Uterus (tissue), 4 donors: Measurements from ENCODE around the gene ABLIM2. TPM values are rescaled to one million over a fixed set of nuclear protein-coding genes. Genes with fewer than 3 reads are reported as not detected.

ENCODE experiments used
- DNase-seq, 2 donors: peaks; one replicate each; pipeline ENCODE4 v3.0.0-alpha.2; 2019 to 2020
- H3K27ac ChIP-seq, 2 donors: fragments of 200-600 bp; sonication (generic); 1 replicate in 1 of 2; 2 replicates in 1 of 2; pipeline ENCODE4 v1.5.1; 2016 to 2018
- H3K27me3 ChIP-seq, 2 donors: fragments of 200-600 bp; sonication (generic); one replicate each; pipeline ENCODE4 v1.5.1; 2018 to 2019; ENCODE audit warnings: control low read depth in 1 of 2
- H3K36me3 ChIP-seq, 2 donors: fragments of 200-600 bp; sonication (generic); one replicate each; pipeline ENCODE4 v1.5.1; 2019; ENCODE audit warnings: control low read depth in 1 of 2
- H3K4me1 ChIP-seq, 2 donors: fragments of 200-600 bp; sonication (generic); one replicate each; pipeline ENCODE4 v1.5.1; 2018 to 2019; ENCODE audit warnings: control low read depth in 1 of 2
- H3K4me3 ChIP-seq, 2 donors: fragments of 200-600 bp; sonication (generic); 1 replicate in 1 of 2; 2 replicates in 1 of 2; pipeline ENCODE4 v1.5.1; 2018 to 2019; ENCODE audit warnings: mild to moderate bottlenecking in 1 of 2
- H3K9me3 ChIP-seq, 2 donors: fragments of 200-600 bp; sonication (generic); one replicate each; pipeline ENCODE4 v1.5.1; 2019; ENCODE audit warnings: control low read depth in 1 of 2
- CTCF ChIP-seq, 4 experiments: fragments of 200-600 bp in 2 of 4; fragments of 450-650 bp in 2 of 4; sonication (generic) in 2 of 4; IDR thresholded peaks; one replicate each; pipeline ENCODE4 v1.5.1; 2016 to 2019; ENCODE audit warnings: antibody characterized with exemption in 4 of 4, mild to moderate bottlenecking in 2 of 4, moderate library complexity in 1 of 4
- POLR2A ChIP-seq, 2 donors: fragments of 450-650 bp; IDR thresholded peaks; one replicate each; pipeline ENCODE4 v1.6.1; 2016; ENCODE audit warnings: antibody characterized with exemption in 2 of 2, mild to moderate bottlenecking in 1 of 2, moderate library complexity in 1 of 2
- intact Hi-C: fragments of 100-400 bp; cut with DNase I; formaldehyde crosslinking; loops from one replicate; pipeline ENCODE4 v1.15.1; 2023; ENCODE audit warnings: low total_unique reads
- total RNA-seq, 4 donors: library from RNA; depleted of rRNA in 3 of 4; stranded (reverse); fragments of >200 nt in 3 of 4; gene quantifications; one replicate each; pipeline versions ENCODE4 v1.1.0 to v1.2.4, GENCODE V29; 2014 to 2023
- donor health status: DM: yes; HTN: yes; CAD: no.

Gene ABLIM2
- total RNA-seq, 4 donors from 2014 or later: 0.77 to 6.0 (median 1.5) TPM

DNA sequence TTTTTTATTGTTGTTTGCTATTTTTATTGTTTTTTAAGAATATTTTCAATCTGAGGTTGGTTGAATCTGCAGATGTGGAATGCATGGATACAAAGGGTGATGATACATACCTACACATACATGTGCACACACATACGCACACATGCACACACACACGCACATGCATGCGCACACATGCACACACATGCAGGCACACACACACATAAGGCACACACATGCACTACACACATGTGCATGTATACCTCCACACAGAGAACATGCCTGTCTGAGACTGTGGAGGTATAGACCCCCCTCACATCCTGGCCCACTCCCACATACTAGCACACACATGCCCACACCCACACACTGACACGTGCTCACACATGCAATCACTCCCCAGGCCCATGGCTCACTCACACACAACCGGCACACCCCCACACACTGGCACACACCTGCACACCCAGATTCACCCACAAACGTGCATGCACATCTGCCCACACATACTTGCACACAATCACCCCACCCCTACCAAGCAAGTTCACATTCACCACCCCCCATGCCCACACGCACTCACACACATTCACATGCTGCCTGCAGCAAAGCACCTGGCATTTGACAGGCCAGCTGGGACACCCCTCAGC, 121.4 kb downstream of the ABLIM2 start:
- no peak for DNase-seq
- no peaks in the 10 kb centered on the region for H3K27me3 ChIP-seq

GRCh38 chr4:8035371-8035780, 123.2 kb downstream of the ABLIM2 start:
- no peaks in the 10 kb centered on the region for H3K36me3 ChIP-seq
- H3K9me3 ChIP-seq: no peaks in the 10 kb centered on the region
- no peaks in the 10 kb centered on the region for H3K27me3 ChIP-seq
- no peak overlapping the region for H3K27ac ChIP-seq
- intact Hi-C loops: no loop called here
- H3K4me3 ChIP-seq: no peak overlapping the region
- H3K4me1 ChIP-seq: no peaks in the 10 kb centered on the region
- TF ChIP-seq POLR2A (IDR thresholded peaks at IDR 0.05) (no peak), CTCF (IDR thresholded peaks at IDR 0.05) (no peak)
- no peak for DNase-seq

More for the DNA sequence above, 121.4 kb downstream of the ABLIM2 start:
- no peaks in the 10 kb centered on the region for H3K4me1 ChIP-seq
- no peak overlapping the region for H3K4me3 ChIP-seq
- TF ChIP-seq POLR2A (IDR thresholded peaks at IDR 0.05): no peak
- no peak for TF ChIP-seq CTCF (IDR thresholded peaks at IDR 0.05)
- no peaks in the 10 kb centered on the region for H3K9me3 ChIP-seq
- no peak overlapping the region for H3K27ac ChIP-seq
- intact Hi-C loops: no loop called here
- H3K36me3 ChIP-seq: no peaks in the 10 kb centered on the region

DNA sequence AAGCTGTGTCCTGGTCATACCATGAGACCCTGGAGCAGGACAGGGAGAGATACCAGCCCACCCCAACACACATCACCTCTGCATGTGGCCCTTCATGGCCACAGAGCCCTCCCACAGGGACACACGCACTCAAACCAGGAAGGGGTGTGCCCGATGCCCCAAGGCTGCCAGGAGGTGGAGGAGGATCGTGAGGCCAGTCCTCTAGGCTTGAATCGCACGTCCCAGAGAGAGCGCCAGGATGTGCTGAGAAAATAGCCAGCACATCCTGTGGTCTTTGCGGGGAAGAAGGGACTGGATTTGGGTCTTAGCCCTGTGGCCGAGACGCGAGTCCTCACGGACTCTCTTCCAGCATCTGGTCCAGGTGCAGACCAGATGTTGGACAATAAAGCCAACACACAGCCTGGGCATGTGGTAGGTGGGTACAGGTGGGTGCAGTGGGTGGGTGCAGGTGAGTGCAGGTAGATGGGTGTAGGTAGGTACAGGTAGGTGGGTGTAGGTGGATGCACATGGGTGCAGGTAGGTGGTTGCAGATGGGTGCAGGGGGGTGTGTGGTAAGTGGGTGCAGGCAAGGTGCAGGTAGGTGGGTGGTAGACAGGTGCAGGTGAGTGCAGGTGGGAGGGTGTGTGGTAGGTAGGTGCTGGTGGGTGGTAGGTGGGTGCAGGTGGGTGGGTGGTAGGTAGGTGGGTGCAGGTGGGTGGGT, 124.6 kb downstream of the ABLIM2 start:
- Histone ChIP-seq H3K9me3 (no peaks in the 10 kb centered on the region), H3K36me3 (no peaks in the 10 kb centered on the region), H3K27me3 (no peaks in the 10 kb centered on the region), H3K4me1 (no peaks in the 10 kb centered on the region), H3K4me3 (no peak overlapping the region), H3K27ac (no peak overlapping the region)
- TF ChIP-seq POLR2A (IDR thresholded peaks at IDR 0.05) (no peak), CTCF (IDR thresholded peaks at IDR 0.05) (no peak)
- no peak for DNase-seq
- intact Hi-C loops: no loop called here

GRCh38 chr4:8033067-8033755, 125.4 kb downstream of the ABLIM2 start:
- DNase-seq: no peak
- H3K4me3 ChIP-seq: no peak overlapping the region
- H3K27ac ChIP-seq: no peak overlapping the region
- no peaks in the 10 kb centered on the region for H3K27me3 ChIP-seq
- TF ChIP-seq POLR2A (IDR thresholded peaks at IDR 0.05) (no peak), CTCF (IDR thresholded peaks at IDR 0.05) (no peak)
- no peaks in the 10 kb centered on the region for H3K4me1 ChIP-seq
- H3K9me3 ChIP-seq: no peaks in the 10 kb centered on the region
- intact Hi-C loops: no loop called here
- no peaks in the 10 kb centered on the region for H3K36me3 ChIP-seq

GRCh38 chr4:8032381-8032780, 126.2 kb downstream of the ABLIM2 start:
- no peak for DNase-seq
- Histone ChIP-seq H3K4me3 (no peak overlapping the region), H3K27me3 (no peaks in the 10 kb centered on the region), H3K4me1 (no peaks in the 10 kb centered on the region), H3K27ac (no peak overlapping the region), H3K36me3 (no peaks in the 10 kb centered on the region), H3K9me3 (no peaks in the 10 kb centered on the region)
- TF ChIP-seq CTCF (IDR thresholded peaks at IDR 0.05) (no peak), POLR2A (IDR thresholded peaks at IDR 0.05) (no peak)
- intact Hi-C loops: no loop called here
